Subcutaneous abdominal adipose tissue (tissue), 5 donors: Measurements from ENCODE around the gene UTF1.
"Not testable (repeated sequence)": the region's sequence is repeated elsewhere in the genome, so short reads cannot be mapped to it uniquely, and the experiment has no call there.

ENCODE experiments used
- H3K27ac ChIP-seq: one replicate; pipeline ENCODE4 v1.7.0; 2013; ENCODE audit warnings: low read depth, mild to moderate bottlenecking, inconsistent platforms, low read length, moderate library complexity
- H3K27me3 ChIP-seq, 5 donors: one replicate each; pipeline ENCODE4 v1.7.0; 2013; ENCODE audit warnings: low read length in 5 of 5, inconsistent platforms in 1 of 5; ENCODE audit not compliant: control insufficient read depth in 5 of 5, insufficient read depth in 4 of 5
- H3K36me3 ChIP-seq, 5 donors: one replicate each; pipeline ENCODE4 v1.7.0; 2013; ENCODE audit warnings: low read length in 5 of 5; ENCODE audit not compliant: control insufficient read depth in 5 of 5, insufficient read depth in 5 of 5
- H3K4me1 ChIP-seq, 5 donors: one replicate each; pipeline ENCODE4 v1.7.0; 2013; ENCODE audit warnings: low read length in 5 of 5, mild to moderate bottlenecking in 3 of 5, moderate library complexity in 1 of 5; ENCODE audit not compliant: control insufficient read depth in 5 of 5, insufficient read depth in 5 of 5
- H3K4me3 ChIP-seq, 5 donors: one replicate each; pipeline ENCODE4 v1.7.0; 2013; ENCODE audit warnings: low read length in 5 of 5, low read depth in 1 of 5
- H3K9ac ChIP-seq, 5 donors: one replicate each; pipeline ENCODE4 v1.7.0; 2013; ENCODE audit warnings: low read length in 5 of 5, mild to moderate bottlenecking in 4 of 5, moderate library complexity in 3 of 5
- H3K9me3 ChIP-seq, 5 donors: one replicate each; pipeline ENCODE4 v1.7.0; 2013; ENCODE audit warnings: low read length in 5 of 5; ENCODE audit not compliant: control insufficient read depth in 5 of 5
- donor health status: healthy.
- donor health status: healthy.
- donor health status: healthy.
- donor health status: healthy.
- donor health status: healthy.

UTF1 gene

DNA sequence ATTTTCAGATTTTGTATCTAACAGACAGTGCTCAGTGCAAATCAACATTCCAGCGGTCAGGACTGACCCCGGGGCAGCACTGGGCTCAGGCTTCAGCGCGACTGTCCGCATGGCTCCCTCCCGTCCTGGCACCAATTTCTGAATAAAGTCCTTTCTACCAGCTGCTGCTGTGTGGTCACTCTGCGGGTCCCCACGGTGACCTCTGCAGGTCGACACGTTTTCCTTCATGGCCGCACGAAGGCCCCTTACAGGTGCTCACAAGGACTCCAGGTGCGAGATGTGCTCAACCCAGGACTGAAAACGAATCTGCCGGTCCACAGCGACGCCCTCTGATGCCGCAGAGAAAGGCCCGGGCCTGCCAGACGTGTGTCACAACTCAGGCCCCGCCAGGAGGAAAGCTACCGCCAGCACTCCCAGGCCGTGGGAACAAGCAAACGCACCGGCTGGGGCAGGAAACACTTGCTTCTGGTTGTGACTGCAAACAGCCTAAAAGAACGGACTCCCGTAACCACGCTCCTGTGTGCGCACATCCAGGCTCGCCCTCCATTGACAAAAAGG lies 3.7 kb upstream of the UTF1 start:
- Histone ChIP-seq H3K4me1 (peaks cover 0 to 4% (median 0%) of the 10 kb centered on the region in 5 donors), H3K9ac (no peak overlapping the region), H3K27me3 (peaks cover 20 to 48% (median 39%) of the 10 kb centered on the region in 5 donors), H3K9me3 (no peaks in the 10 kb centered on the region), H3K36me3 (no peaks in the 10 kb centered on the region), H3K27ac (no peak overlapping the region), H3K4me3 (no peak overlapping the region)

DNA sequence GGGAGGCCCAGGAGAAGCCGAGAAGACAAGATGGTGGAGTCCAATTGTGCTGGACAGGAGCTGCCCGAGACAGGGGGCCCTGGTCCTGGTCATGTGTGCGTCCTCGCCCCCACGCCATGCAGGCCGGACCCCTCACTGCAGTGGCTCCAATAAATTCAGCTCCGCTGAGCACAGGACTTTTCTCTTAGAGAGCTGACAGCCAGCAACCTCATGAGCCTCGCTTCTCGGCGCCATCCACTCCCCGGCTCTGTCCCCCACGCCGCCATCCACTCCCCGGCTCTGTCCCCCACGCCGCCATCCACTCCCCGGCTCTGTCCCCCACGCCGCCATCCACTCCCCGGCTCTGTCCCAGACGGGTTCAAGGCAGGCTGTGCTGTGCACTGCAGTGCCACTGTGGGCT lies 2.8 kb upstream of the UTF1 start:
- no peak overlapping the region for H3K4me3 ChIP-seq
- peaks cover 28 to 58% (median 46%) of the 10 kb centered on the region in 5 donors for H3K27me3 ChIP-seq
- no peaks in the 10 kb centered on the region for H3K36me3 ChIP-seq
- H3K9ac ChIP-seq = no peak overlapping the region
- peaks cover 0 to 4% (median 0%) of the 10 kb centered on the region in 5 donors for H3K4me1 ChIP-seq
- H3K27ac ChIP-seq = no peak overlapping the region
- no peaks in the 10 kb centered on the region for H3K9me3 ChIP-seq

GRCh38 chr10:133229265-133230043 lies 563 bp upstream of the UTF1 start:
- Histone ChIP-seq H3K4me3 (no peak overlapping the region), H3K36me3 (no peaks in the 10 kb centered on the region), H3K27ac (no peak overlapping the region), H3K27me3 (peaks cover 26 to 63% (median 51%) of the 10 kb centered on the region in 5 donors), H3K9ac (no peak overlapping the region), H3K4me1 (peaks cover 0 to 3% (median 0%) of the 10 kb centered on the region in 5 donors), H3K9me3 (no peaks in the 10 kb centered on the region)

DNA sequence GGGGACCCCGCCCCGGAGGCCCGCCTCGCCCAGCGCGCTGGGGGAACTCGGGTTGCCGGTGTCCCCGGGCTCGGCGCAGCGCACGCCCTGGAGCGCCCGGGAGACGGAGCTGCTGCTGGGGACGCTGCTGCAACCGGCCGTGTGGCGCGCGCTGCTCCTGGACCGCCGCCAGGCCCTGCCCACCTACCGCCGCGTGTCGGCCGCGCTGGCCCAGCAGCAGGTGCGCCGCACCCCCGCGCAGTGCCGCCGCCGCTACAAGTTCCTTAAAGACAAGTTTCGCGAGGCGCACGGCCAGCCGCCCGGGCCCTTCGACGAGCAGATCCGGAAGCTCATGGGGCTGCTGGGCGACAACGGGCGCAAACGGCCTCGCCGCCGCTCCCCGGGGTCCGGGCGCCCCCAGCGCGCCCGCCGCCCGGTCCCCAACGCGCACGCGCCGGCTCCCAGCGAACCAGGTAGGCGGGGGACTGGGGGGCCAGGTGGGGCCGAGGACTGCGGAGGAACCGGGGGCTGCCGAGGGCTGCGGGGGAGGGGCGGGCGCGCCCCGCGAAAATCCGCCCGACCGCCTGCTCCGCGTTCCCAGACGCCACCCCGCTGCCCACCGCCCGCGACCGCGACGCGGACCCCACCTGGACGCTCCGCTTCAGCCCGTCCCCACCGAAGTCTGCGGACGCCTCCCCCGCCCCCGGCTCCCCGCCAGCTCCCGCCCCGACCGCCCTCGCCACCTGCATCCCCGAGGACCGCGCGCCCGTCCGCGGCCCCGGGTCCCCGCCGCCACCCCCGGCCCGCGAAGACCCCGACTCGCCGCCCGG lies 574 bp downstream of the UTF1 start:
- H3K27me3 ChIP-seq = peaks cover 26 to 56% (median 43%) of the 10 kb centered on the region in 5 donors

GRCh38 chr10:133231244-133231945 lies 1.4 kb downstream of the UTF1 start:
- Histone ChIP-seq H3K9ac (no peak overlapping the region), H3K4me1 (peaks cover 0 to 5% (median 0%) of the 10 kb centered on the region in 5 donors), H3K4me3 (no peak overlapping the region), H3K27me3 (peaks cover 30 to 53% (median 38%) of the 10 kb centered on the region in 5 donors), H3K9me3 (no peaks in the 10 kb centered on the region), H3K36me3 (no peaks in the 10 kb centered on the region), H3K27ac (no peak overlapping the region)

More for the DNA sequence above, 574 bp downstream of the UTF1 start:
- H3K9ac ChIP-seq = no peak overlapping the region
- H3K4me1 ChIP-seq = peaks cover 0 to 3% (median 0%) of the 10 kb centered on the region in 5 donors
- no peak overlapping the region for H3K27ac ChIP-seq
- H3K4me3 ChIP-seq = peak overlapping the region in 1 of 5 donors; percentile 34
- no peaks in the 10 kb centered on the region for H3K9me3 ChIP-seq
- H3K36me3 ChIP-seq = no peaks in the 10 kb centered on the region

DNA sequence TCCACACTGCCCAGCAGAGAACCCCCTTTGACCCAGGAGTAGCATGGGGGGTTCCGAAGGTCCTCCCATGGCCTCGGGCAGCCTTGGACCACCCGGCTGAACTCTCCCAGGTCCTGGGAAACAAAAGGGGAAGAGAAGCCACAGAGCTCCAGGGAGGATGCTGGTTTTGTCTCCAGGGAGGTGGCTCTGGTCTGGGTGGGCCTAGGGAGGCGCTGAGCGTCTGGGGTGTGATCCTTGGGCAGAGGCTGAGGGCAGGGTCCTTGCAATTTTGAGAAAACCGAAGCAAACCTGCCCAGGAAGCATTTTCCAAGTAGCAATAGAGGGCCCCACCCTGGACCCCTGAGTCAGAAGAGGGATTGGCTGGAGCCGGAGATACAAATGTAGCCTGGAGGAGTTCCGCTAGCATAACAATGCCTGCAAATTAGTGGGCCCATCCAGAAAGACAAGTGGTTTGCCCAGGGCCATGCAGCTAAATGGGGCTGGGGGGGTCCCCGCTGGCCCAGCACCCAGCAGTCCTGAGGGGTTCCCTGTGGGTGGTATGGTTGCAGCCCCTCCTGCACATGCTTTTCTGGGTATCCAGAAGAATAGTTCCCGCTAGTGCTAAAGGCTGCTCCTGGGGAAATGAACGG lies 2.0 kb downstream of the UTF1 start:
- Histone ChIP-seq H3K4me1 (peaks cover 0 to 12% (median 5%) of the 10 kb centered on the region in 5 donors), H3K27ac (no peak overlapping the region), H3K4me3 (no peak overlapping the region), H3K9ac (no peak overlapping the region), H3K36me3 (no peaks in the 10 kb centered on the region), H3K27me3 (peaks cover 30 to 51% (median 37%) of the 10 kb centered on the region in 5 donors), H3K9me3 (no peaks in the 10 kb centered on the region)

DNA sequence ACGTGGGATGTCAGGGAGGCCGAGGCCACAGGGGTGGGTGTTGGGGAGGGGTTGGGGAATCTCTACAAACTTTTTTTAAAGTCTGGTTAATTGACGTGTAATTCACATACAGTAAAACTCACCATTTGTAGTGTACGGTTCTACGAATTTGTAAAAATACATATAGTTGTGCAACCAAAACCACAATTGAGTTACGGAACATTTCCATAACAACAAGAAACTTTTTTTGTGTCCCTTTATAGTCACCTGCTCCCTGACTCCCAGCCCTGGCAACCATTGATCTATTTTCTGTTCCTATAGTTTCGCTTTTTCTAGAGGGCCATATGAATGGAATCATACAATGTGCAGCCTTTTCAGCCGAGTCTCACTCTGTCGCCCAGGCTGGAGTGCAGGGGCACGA lies 4.8 kb downstream of the UTF1 start:
- H3K27ac ChIP-seq, H3K9me3 ChIP-seq, H3K9ac ChIP-seq, H3K36me3 ChIP-seq: not testable (repeated sequence)
- peaks cover 26 to 58% (median 48%) of the 10 kb centered on the region in 5 donors for H3K27me3 ChIP-seq
- peak overlapping the region in 1 of 5 donors; percentile 40 for H3K4me3 ChIP-seq
- peaks cover 0 to 24% (median 11%) of the 10 kb centered on the region in 5 donors for H3K4me1 ChIP-seq

DNA sequence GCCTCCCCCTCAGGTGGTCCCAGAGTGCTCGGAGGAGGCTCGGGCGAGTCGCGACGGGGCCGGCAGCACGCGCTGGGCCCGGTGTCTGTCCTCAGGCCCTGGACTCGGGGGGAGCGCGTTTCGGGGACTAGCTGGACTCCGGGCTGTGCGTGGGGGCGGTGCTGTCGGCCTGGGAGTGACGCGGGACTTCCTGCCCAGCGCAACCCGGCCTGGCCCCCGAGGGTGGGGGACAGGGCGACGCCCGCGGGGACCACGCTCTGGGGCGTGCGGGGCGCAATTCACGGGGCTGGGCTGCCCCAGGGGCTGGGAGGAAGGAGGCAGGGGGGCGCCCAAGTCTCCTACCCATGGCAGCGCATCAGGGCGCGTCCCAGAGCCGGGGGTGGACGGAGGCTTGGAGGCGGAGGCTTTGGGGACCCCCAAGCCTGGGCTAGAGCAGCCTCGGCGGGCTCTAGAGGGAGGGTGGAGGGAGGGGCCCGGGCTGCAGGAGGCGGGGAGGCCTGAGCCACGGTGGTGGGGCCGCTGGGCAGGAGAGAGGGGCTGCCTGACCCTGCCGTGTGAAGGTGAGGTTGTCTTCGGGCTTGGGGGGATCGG lies 5.3 kb downstream of the UTF1 start:
- peaks cover 26 to 62% (median 48%) of the 10 kb centered on the region in 5 donors for H3K27me3 ChIP-seq

GRCh38 chr10:133235932-133236331 lies 5.9 kb downstream of the UTF1 start:
- H3K27ac ChIP-seq = no peak overlapping the region
- peak overlapping the region in 1 of 5 donors; percentile 30 for H3K9ac ChIP-seq
- no peaks in the 10 kb centered on the region for H3K36me3 ChIP-seq
- peaks cover 0 to 24% (median 11%) of the 10 kb centered on the region in 5 donors for H3K4me1 ChIP-seq
- H3K4me3 ChIP-seq = peak overlapping the region in 2 of 5 donors; percentile 39 to 55
- H3K27me3 ChIP-seq = peaks cover 26 to 62% (median 50%) of the 10 kb centered on the region in 5 donors
- H3K9me3 ChIP-seq = no peaks in the 10 kb centered on the region

More for the DNA sequence above, 5.3 kb downstream of the UTF1 start:
- no peaks in the 10 kb centered on the region for H3K9me3 ChIP-seq
- H3K9ac ChIP-seq = no peak overlapping the region
- peaks cover 0 to 23% (median 11%) of the 10 kb centered on the region in 5 donors for H3K4me1 ChIP-seq
- H3K27ac ChIP-seq = no peak overlapping the region
- H3K4me3 ChIP-seq = peak overlapping the region in 1 of 5 donors; percentile 40
- no peaks in the 10 kb centered on the region for H3K36me3 ChIP-seq
